A673 (cell line): ENCODE data around the gene TEX14. TPM values are rescaled to one million over a fixed set of nuclear protein-coding genes. Genes with fewer than 3 reads are reported as not detected.
A peak's percentile ranks its signal among the peaks of the same experiment; 100 is the strongest.
"Not testable (repeated sequence)": the region's sequence is repeated elsewhere in the genome, so short reads cannot be mapped to it uniquely, and the experiment has no call there.

ENCODE experiments used
- BruUV-seq: library from RNA; stranded (reverse); fragments of 400-500 nt; replicated peaks from 2 replicates; lab custom pipeline; 2021; lab: Mats Ljungman, UMichigan
- CTCF ChIA-PET: fragments of 300-600 bp; sonication (Branson Sonifier 250); formaldehyde crosslinking; loops from one replicate; lab custom pipeline; 2022; ENCODE audit warnings: antibody characterized with exemption; lab: Charles Lee
- POLR2A ChIA-PET: fragments of 300-600 bp; sonication (Branson Sonifier 250); formaldehyde crosslinking; loops from one replicate; lab custom pipeline; 2022; ENCODE audit warnings: antibody characterized with exemption; ENCODE audit not compliant: low non-redundant PET; lab: Charles Lee
- DNase-seq: peaks from one replicate; pipeline ENCODE4 v3.0.0-alpha.2; 2015; ENCODE audit warnings: low spot score
- H3K27ac ChIP-seq: fragments of 200-600 bp; sonication (generic); 2 replicates; pipeline ENCODE4 v1.5.1; 2016; ENCODE audit warnings: mixed run types, low read depth, mild to moderate bottlenecking, mixed read lengths, antibody characterized with exemption, low read length; ENCODE audit not compliant: poor library complexity, severe bottlenecking
- H3K27me3 ChIP-seq: fragments of 200-600 bp; sonication (generic); replicated peaks from 2 replicates; pipeline ENCODE4 v1.6.1; 2017; ENCODE audit warnings: mixed run types, low read depth, mild to moderate bottlenecking, mixed read lengths, antibody characterized with exemption, low read length; ENCODE audit not compliant: insufficient read depth, poor library complexity
- H3K36me3 ChIP-seq: fragments of 200-600 bp; sonication (generic); 2 replicates; pipeline ENCODE4 v1.6.1; 2016; ENCODE audit warnings: mixed run types, mild to moderate bottlenecking, mixed read lengths, antibody characterized with exemption, low read length; ENCODE audit not compliant: insufficient read depth, poor library complexity, severe bottlenecking
- H3K4me1 ChIP-seq: fragments of 200-600 bp; sonication (generic); 2 replicates; pipeline ENCODE4 v1.6.1; 2017; ENCODE audit warnings: mixed run types, mild to moderate bottlenecking, mixed read lengths, antibody characterized with exemption, low read length; ENCODE audit not compliant: insufficient read depth, poor library complexity, severe bottlenecking
- H3K4me3 ChIP-seq: fragments of 200-600 bp; sonication (generic); 2 replicates; pipeline ENCODE4 v1.5.1; 2016; ENCODE audit warnings: low read depth, mixed run types, mild to moderate bottlenecking, mixed read lengths, low read length; ENCODE audit not compliant: poor library complexity, severe bottlenecking
- H3K9me3 ChIP-seq: fragments of 200-600 bp; sonication (generic); 2 replicates; pipeline ENCODE4 v1.6.1; 2016; ENCODE audit warnings: mixed run types, low read depth, mild to moderate bottlenecking, mixed read lengths, antibody characterized with exemption, low read length; ENCODE audit not compliant: poor library complexity, severe bottlenecking
- CTCF ChIP-seq: fragments of 300-800, 200-600 bp; sonication (generic); conservative IDR thresholded peaks from 2 replicates; pipeline ENCODE4 v1.5.1; 2017; ENCODE audit warnings: low read depth, mild to moderate bottlenecking, antibody characterized with exemption, low read length, moderate library complexity, mixed read lengths
- EZH2 ChIP-seq: fragments of 200-600 bp; sonication (generic); IDR thresholded peaks from 2 replicates; pipeline ENCODE4 v1.6.1; 2017; ENCODE audit warnings: borderline replicate concordance, low read depth, mild to moderate bottlenecking, mixed read lengths, antibody characterized with exemption, low read length; ENCODE audit not compliant: poor library complexity, severe bottlenecking
- intact Hi-C: fragments of 100-400 bp; cut with micrococcal nuclease; formaldehyde crosslinking; loops from one replicate; pipeline ENCODE4 v1.10.0; 2022; ENCODE audit not compliant: unreplicated experiment
- total RNA-seq: library from RNA; stranded (reverse); gene quantifications from 2 replicates; pipeline ENCODE4 v1.2.3, GENCODE V29; 2021

The TEX14 gene
- total RNA-seq, 1 experiment from 2014 or later = 0.26 TPM

GRCh38 chr17:58583486-58583885 lies 108.4 kb downstream of the TEX14 start:
- no peaks in the 10 kb centered on the region for H3K9me3 ChIP-seq
- intact Hi-C loops = no loop called here
- no peaks in the 10 kb centered on the region for H3K36me3 ChIP-seq
- H3K27me3 ChIP-seq = no peaks in the 10 kb centered on the region
- no peak for DNase-seq
- H3K27ac ChIP-seq = no peak overlapping the region
- no TSS peak for BruUV-seq
- TF ChIP-seq CTCF = no peak
- TF ChIP-seq EZH2 = no peak
- ChIA-PET POLR2A (no interaction called here), CTCF (interaction anchor here (1.2 kb wide), 1 partner anchor 421 kb away, joined by 3 read pairs; no protein-coding TSS in a partner anchor)
- H3K4me3 ChIP-seq = no peak overlapping the region
- H3K4me1 ChIP-seq = no peaks in the 10 kb centered on the region

GRCh38 chr17:58582718-58583117 lies 109.1 kb downstream of the TEX14 start:
- intact Hi-C loops, POLR2A ChIA-PET, H3K4me1 ChIP-seq, H3K27ac ChIP-seq, BruUV-seq, DNase-seq, H3K9me3 ChIP-seq, H3K36me3 ChIP-seq, H3K27me3 ChIP-seq, CTCF ChIA-PET, H3K4me3 ChIP-seq: not testable (repeated sequence)

DNA sequence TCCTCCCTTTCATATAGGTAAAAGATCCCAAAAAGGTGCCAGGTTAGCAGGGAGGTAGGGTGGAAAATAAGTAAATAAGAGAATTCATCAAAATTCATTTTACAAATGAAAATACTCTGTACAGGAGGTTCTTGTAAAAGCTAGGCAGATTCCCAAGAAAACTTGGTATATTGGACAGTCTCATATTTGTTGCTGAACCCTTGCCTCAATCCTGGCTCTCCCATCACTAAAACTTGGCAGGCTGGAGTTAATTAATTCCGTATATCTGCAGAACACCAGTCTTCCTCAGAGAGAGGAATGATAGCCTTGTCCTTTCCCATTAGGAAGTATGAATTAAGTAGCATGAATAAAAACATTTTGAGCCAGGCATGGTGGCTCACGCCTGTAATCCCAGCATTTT lies 111.2 kb downstream of the TEX14 start:
- DNase-seq = no peak
- H3K36me3 ChIP-seq = no peaks in the 10 kb centered on the region
- BruUV-seq = no TSS peak
- no peaks in the 10 kb centered on the region for H3K27me3 ChIP-seq
- no peak for TF ChIP-seq EZH2
- H3K4me3 ChIP-seq = no peak overlapping the region
- H3K27ac ChIP-seq = no peak overlapping the region
- ChIA-PET POLR2A (no interaction called here), CTCF (no interaction called here)
- intact Hi-C loops = no loop called here
- H3K4me1 ChIP-seq = no peaks in the 10 kb centered on the region
- H3K9me3 ChIP-seq = no peaks in the 10 kb centered on the region

GRCh38 chr17:58577696-58578095 lies 114.1 kb downstream of the TEX14 start:
- Histone ChIP-seq H3K27ac (no peak overlapping the region), H3K27me3 (no peaks in the 10 kb centered on the region), H3K4me3 (no peak overlapping the region), H3K4me1 (no peaks in the 10 kb centered on the region), H3K36me3 (no peaks in the 10 kb centered on the region), H3K9me3 (no peaks in the 10 kb centered on the region)
- ChIA-PET CTCF (interaction anchor here (0.9 kb wide), 1 partner anchor 438 kb away, joined by 3 read pairs; no protein-coding TSS in a partner anchor), POLR2A (no interaction called here)
- TF ChIP-seq CTCF (peak; percentile 79), EZH2 (no peak)
- peak; percentile 75 for DNase-seq
- intact Hi-C loops = loop anchor here (10.0 kb wide), 1 partner anchor 987 kb away; the partner anchor contains the start of gene DHX40
- BruUV-seq = no TSS peak
